22Rv1 (cell line): ENCODE data around the gene ASCC1.

Experiments
- ZFX ChIP-seq: fragments of 450-650 bp; IDR thresholded peaks from 2 replicates; pipeline ENCODE4 v1.6.1; 2017; ENCODE audit warnings: antibody characterized with exemption, borderline replicate concordance
- TF ChIP-seq, protein P1 (sequence below): fragments of 450-650 bp; IDR thresholded peaks from 2 replicates; pipeline ENCODE4 v1.5.1; 2017; ENCODE audit warnings: mild to moderate bottlenecking

DNA sequence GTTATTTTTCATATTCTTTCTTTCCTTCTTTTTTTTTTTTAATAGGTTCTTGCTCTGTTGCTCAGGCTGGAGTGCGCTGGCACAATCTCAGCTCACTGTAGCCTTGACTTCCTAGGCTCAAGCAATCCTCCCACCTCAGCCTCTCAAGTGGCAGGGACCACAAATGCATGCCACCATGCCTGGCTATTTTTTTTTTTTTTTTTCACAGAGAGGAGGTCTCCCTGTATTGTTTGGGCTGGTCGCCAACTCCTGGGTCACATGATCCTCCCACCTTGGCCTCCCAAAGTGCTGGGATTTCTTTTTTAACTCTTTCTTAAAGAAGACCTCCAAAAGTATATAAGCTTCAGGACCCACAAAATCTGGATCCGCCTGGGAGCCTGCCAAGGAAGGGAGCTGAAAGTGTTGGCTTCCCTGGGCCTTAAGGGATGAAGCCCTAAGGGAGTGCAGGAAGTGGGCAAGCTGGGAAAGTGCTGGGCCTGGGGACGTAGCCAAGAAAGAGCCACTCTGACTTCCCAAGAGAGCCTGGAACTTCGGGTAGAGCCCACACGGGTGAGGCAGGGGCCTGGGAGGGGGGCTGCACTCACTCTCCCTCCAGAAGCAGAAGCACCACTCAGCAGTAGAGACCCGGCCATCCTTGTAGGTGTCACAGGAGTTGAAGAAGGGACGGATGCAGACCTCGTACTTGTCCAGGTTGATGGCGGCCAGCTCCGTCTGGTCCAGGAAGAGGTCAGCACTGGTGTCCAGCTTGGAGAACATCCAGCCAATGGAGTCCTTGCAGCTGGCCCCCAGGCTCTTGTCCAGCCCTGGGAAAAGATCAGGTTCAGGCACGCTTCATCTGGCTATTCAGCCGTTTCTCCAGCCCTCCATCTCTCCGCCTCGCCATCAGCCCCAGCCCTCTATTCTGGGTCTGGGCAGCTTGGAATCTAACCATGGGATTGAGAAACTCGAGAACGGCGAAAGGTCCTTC lies 149.5 kb downstream of the ASCC1 start:
- TF ChIP-seq, protein P1, sequence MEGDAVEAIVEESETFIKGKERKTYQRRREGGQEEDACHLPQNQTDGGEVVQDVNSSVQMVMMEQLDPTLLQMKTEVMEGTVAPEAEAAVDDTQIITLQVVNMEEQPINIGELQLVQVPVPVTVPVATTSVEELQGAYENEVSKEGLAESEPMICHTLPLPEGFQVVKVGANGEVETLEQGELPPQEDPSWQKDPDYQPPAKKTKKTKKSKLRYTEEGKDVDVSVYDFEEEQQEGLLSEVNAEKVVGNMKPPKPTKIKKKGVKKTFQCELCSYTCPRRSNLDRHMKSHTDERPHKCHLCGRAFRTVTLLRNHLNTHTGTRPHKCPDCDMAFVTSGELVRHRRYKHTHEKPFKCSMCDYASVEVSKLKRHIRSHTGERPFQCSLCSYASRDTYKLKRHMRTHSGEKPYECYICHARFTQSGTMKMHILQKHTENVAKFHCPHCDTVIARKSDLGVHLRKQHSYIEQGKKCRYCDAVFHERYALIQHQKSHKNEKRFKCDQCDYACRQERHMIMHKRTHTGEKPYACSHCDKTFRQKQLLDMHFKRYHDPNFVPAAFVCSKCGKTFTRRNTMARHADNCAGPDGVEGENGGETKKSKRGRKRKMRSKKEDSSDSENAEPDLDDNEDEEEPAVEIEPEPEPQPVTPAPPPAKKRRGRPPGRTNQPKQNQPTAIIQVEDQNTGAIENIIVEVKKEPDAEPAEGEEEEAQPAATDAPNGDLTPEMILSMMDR, result no peak
- TF ChIP-seq ZFX, result no peak
